Heart right ventricle (tissue), 16 donors: ENCODE measurements around the gene IFNL3. TPM values are rescaled to one million over a fixed set of nuclear protein-coding genes. Genes with fewer than 3 reads are reported as not detected.
"Not testable (repeated sequence)": the region's sequence is repeated elsewhere in the genome, so short reads cannot be mapped to it uniquely, and the experiment has no call there.

ENCODE experiments used
- ATAC-seq, 8 donors: fragments of 200-7000 bp; cut with Tn5 transposase; one replicate each; pipeline ENCODE4 v1.9.1; 2020; ENCODE audit warnings: mild to moderate bottlenecking in 8 of 8, moderate library complexity in 8 of 8, moderate number of reproducible peaks in 1 of 8
- DNase-seq, 2 donors: peaks; one replicate each; pipeline ENCODE4 v3.0.0-alpha.2; 2020
- H3K27ac ChIP-seq, 10 donors: fragments of 200-600 bp; sonication (generic) in 2 of 10; one replicate each; pipeline versions ENCODE4 v1.5.0 to v1.8.0; 2020 to 2022; ENCODE audit warnings: mild to moderate bottlenecking in 3 of 10
- H3K27me3 ChIP-seq, 7 donors: fragments of 200-600 bp; one replicate each; pipeline ENCODE4 v1.8.0; 2021 to 2022; ENCODE audit warnings: mild to moderate bottlenecking in 2 of 7
- H3K36me3 ChIP-seq, 9 donors: fragments of 200-600 bp; sonication (generic) in 1 of 9; one replicate each; pipeline versions ENCODE4 v1.5.0 to v1.8.0; 2020 to 2022; ENCODE audit warnings: mild to moderate bottlenecking in 2 of 9
- H3K4me1 ChIP-seq, 9 donors: fragments of 200-600 bp; sonication (generic) in 1 of 9; one replicate each; pipeline versions ENCODE4 v1.5.0 to v1.8.0; 2020 to 2022; ENCODE audit warnings: mild to moderate bottlenecking in 4 of 9
- H3K4me3 ChIP-seq, 10 donors: fragments of 200-600 bp; sonication (generic) in 2 of 10; one replicate each; pipeline versions ENCODE4 v1.5.0 to v1.8.0; 2020 to 2022; ENCODE audit warnings: mild to moderate bottlenecking in 7 of 10, moderate library complexity in 2 of 10
- H3K9me3 ChIP-seq, 11 donors: fragments of 200-600 bp in 10 of 11; sonication (generic) in 2 of 11; one replicate each; pipeline versions ENCODE4 v1.5.0 to v1.8.0; 2013 to 2022; ENCODE audit warnings: mild to moderate bottlenecking in 2 of 11, control low read depth in 1 of 11, moderate library complexity in 1 of 11
- WGBS, 2 donors: extraction: QIAGEN DNeasy Blood & Tissue Kit; methylation state at CpG; one replicate each; pipeline ENCODE4 v1.1.7; 2013; ENCODE audit warnings: inconsistent platforms in 1 of 2; 5-methylcytosine and 5-hydroxymethylcytosine counted together
- intact Hi-C, 10 donors: fragments of 100-400 bp; cut with DNase I; formaldehyde crosslinking; loops; one replicate each; pipeline versions ENCODE4 v1.11.1 to v1.14.2; 2022
- polyA plus RNA-seq, 2 donors: library from polyadenylated mRNA; stranded (reverse); fragments of 200-250 nt; gene quantifications; one replicate each; pipeline ENCODE4 v1.2.3, GENCODE V29; 2013
- total RNA-seq, 10 donors: library from RNA; stranded (reverse); fragmentation: NEBNext Ultra II Directional in 3 of 10; extraction: Animal tissue kit (Norgen Biotek cat#: 25700) in 3 of 10; gene quantifications; one replicate each; pipeline versions ENCODE4 v1.2.1 to v1.2.4, GENCODE V29; 2021 to 2023
- TF ChIP-seq, protein P1 (sequence below), 9 donors: fragments of 200-600 bp; sonication (generic) in 2 of 9; IDR thresholded peaks; one replicate each; pipeline versions ENCODE4 v1.5.0 to v1.8.0; 2021 to 2022; ENCODE audit warnings: antibody characterized with exemption in 9 of 9, mild to moderate bottlenecking in 5 of 9, moderate library complexity in 1 of 9
- donor health status: Arrhythmogenic right ventricular cardiomyopathy.
- donor health status: ischemic (EF 13 %, LVEDD 7.1; RV severe dilation, severe dysfunction).
- donor health status: healthy with polysubstance abuse.
- donor health status: DM: no; HTN: yes; CAD: no.
- donor health status: DM: no; HTN: no; CAD: no.
- donor health status: ischemic (EF 25% LVEDD 6.9; RV normal size, moderate dysfunction).
- donor health status: ischemic (EF 25% LVEDD 5.7; RV mildly dilated, moderate dysfunction).
- donor health status: healthy.
- donor health status: DM: yes; HTN: yes; CAD: no.
- donor health status: Ischemic cardiomyopathy.
- donor health status: ischemic (EF 35%, LVEDD 5.7; RV mildly dilated, moderate dysfunction).
- donor health status: nonischemic (EF 11% LVEDD 7.7; RV severe dilation, severe dysfunction).
- donor health status: DM: yes; HTN: yes; CAD: no.
- donor health status: PGD.
- donor health status: ischemic (EF 29% LVEDD 5.4; RV normal size, mild dysfunction).
- donor health status: nonischemic (EF 23%, LVEDD 6.1; RV moderate dilation, normal function).

IFNL3 gene
- total and polyA plus RNA-seq, 12 donors: not detected

DNA sequence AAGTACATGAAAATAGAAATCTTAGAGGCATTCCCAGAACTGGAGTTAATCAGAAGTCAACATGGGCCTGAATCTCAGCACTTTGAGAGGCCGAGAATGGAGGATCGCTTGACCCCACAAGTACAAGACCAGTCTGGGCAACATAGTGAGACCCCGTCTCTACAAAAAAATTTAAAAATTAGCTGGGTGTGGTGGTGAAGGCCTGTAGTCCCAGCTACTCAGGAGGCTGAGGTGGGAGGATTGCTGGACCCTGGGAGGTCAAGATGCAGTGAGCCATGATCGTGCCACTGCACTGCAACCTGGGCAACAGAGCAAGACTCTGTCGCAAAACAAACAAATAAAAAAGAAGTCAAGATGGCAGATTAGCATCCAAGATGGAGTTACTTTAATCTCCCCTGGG, 31.9 kb upstream of the IFNL3 start:
- TF ChIP-seq, protein P1, sequence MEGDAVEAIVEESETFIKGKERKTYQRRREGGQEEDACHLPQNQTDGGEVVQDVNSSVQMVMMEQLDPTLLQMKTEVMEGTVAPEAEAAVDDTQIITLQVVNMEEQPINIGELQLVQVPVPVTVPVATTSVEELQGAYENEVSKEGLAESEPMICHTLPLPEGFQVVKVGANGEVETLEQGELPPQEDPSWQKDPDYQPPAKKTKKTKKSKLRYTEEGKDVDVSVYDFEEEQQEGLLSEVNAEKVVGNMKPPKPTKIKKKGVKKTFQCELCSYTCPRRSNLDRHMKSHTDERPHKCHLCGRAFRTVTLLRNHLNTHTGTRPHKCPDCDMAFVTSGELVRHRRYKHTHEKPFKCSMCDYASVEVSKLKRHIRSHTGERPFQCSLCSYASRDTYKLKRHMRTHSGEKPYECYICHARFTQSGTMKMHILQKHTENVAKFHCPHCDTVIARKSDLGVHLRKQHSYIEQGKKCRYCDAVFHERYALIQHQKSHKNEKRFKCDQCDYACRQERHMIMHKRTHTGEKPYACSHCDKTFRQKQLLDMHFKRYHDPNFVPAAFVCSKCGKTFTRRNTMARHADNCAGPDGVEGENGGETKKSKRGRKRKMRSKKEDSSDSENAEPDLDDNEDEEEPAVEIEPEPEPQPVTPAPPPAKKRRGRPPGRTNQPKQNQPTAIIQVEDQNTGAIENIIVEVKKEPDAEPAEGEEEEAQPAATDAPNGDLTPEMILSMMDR (IDR thresholded peaks at IDR 0.05): no peak
- H3K36me3 ChIP-seq: no peaks in the 10 kb centered on the region
- WGBS, 2 donors: 89 to 93% methylated on average over 5 of the region's 5 CpGs
- no peaks in the 10 kb centered on the region for H3K4me1 ChIP-seq
- intact Hi-C loops: no loop called here
- H3K9me3 ChIP-seq: peaks cover 0 to 11% (median 0%) of the 10 kb centered on the region in 11 donors
- ATAC-seq: no peak
- DNase-seq: no peak
- no peak overlapping the region for H3K27ac ChIP-seq
- H3K4me3 ChIP-seq: no peak overlapping the region
- H3K27me3 ChIP-seq: peaks cover 0 to 48% (median 14%) of the 10 kb centered on the region in 7 donors

DNA sequence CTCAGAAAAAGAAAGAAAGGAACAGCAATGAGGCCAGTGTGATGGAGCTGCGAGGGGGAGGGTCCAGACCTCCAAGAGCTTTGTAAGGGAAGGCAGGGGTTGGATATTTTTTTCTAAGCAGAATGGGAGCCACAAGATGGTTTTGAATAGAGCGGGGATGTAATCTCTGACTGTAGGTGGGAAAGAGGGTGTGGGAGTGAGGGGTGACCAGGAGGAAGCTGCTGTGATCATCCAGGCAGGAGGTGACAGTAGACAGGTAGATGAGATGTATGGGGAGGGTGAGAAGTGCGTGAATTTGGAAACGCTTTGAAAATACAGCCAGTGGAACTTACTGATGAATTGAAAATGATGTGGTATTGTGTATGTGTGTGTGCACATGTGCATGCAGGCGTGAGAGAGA, 30.8 kb upstream of the IFNL3 start:
- Histone ChIP-seq H3K4me3 (no peak overlapping the region), H3K27ac (no peak overlapping the region), H3K36me3 (no peaks in the 10 kb centered on the region), H3K9me3 (no peaks in the 10 kb centered on the region), H3K4me1 (no peaks in the 10 kb centered on the region), H3K27me3 (peaks cover 0 to 59% (median 16%) of the 10 kb centered on the region in 7 donors)
- ATAC-seq (no peak), DNase-seq (no peak)
- intact Hi-C loops: no loop called here
- WGBS, 2 donors: 80 to 82% methylated on average over 5 of the region's 5 CpGs
- TF ChIP-seq, protein P1 (IDR thresholded peaks at IDR 0.05): no peak

- 83 to 86% methylated on average over 5 of the region's 5 CpGs for WGBS, 2 donors
- DNase-seq, H3K36me3 ChIP-seq, H3K4me3 ChIP-seq, H3K4me1 ChIP-seq, H3K27ac ChIP-seq, H3K9me3 ChIP-seq, ATAC-seq, intact Hi-C loops: not testable (repeated sequence)
- peaks cover 0 to 70% (median 27%) of the 10 kb centered on the region in 7 donors for H3K27me3 ChIP-seq
Observed at GRCh38 chr19:39273859-39274258, 29.1 kb upstream of the IFNL3 start.

- intact Hi-C loops: no loop called here
- no peaks in the 10 kb centered on the region for H3K36me3 ChIP-seq
- WGBS, 2 donors: 73% methylated on average over 9 of the region's 9 CpGs
- H3K27ac ChIP-seq: no peak overlapping the region
- peaks cover 0 to 4% (median 0%) of the 10 kb centered on the region in 9 donors for H3K4me1 ChIP-seq
- DNase-seq: no peak
- H3K9me3 ChIP-seq: no peaks in the 10 kb centered on the region
- TF ChIP-seq, protein P1 (IDR thresholded peaks at IDR 0.05): no peak
- no peak for ATAC-seq
- no peak overlapping the region for H3K4me3 ChIP-seq
- H3K27me3 ChIP-seq: peaks cover 0 to 64% (median 34%) of the 10 kb centered on the region in 7 donors
Observed at GRCh38 chr19:39270036-39270871, 25.4 kb upstream of the IFNL3 start.

GRCh38 chr19:39269369-39269768, 24.6 kb upstream of the IFNL3 start:
- H3K27ac ChIP-seq, H3K4me3 ChIP-seq, H3K9me3 ChIP-seq, H3K4me1 ChIP-seq, ATAC-seq, H3K36me3 ChIP-seq, DNase-seq, intact Hi-C loops: not testable (repeated sequence)
- WGBS, 2 donors: 67 to 76% methylated on average over 10 of the region's 10 CpGs
- peaks cover 6 to 69% (median 42%) of the 10 kb centered on the region in 7 donors for H3K27me3 ChIP-seq

DNA sequence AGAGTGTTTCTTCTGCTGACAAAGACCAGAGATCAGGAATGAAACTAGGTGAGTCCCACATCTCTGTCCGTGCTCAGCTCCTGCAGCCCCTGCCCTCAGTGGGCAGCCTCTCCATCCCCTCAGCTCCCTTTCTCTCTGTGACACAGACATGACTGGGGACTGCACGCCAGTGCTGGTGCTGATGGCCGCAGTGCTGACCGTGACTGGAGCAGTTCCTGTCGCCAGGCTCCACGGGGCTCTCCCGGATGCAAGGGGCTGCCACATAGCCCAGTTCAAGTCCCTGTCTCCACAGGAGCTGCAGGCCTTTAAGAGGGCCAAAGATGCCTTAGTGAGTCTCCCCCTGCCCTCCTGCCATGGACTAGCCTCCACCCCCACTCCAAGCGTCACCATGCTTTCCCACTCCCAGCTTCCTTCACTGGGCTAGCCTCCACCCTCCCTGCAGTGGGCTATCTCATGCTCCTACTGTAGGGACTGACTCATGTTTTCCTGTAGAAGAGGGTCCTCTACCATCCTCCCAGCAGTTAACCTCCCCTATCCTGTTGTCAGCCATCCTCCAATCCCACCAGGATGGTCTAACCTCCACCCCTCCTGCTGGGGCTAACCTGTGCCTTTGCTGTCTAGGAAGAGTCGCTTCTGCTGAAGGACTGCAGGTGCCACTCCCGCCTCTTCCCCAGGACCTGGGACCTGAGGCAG, 23.9 kb upstream of the IFNL3 start:
- H3K9me3 ChIP-seq, DNase-seq, H3K4me1 ChIP-seq, H3K27ac ChIP-seq, H3K36me3 ChIP-seq, intact Hi-C loops, H3K4me3 ChIP-seq: not testable (repeated sequence)
- peak in 1 of 8 donors; percentile 9 for ATAC-seq
- WGBS, 2 donors: 64 to 68% methylated on average over 10 of the region's 10 CpGs
- H3K27me3 ChIP-seq: peaks cover 13 to 69% (median 49%) of the 10 kb centered on the region in 7 donors

- intact Hi-C loops, H3K36me3 ChIP-seq, H3K9me3 ChIP-seq, ATAC-seq, DNase-seq, H3K4me3 ChIP-seq, H3K4me1 ChIP-seq, H3K27ac ChIP-seq: not testable (repeated sequence)
- peaks cover 14 to 71% (median 55%) of the 10 kb centered on the region in 7 donors for H3K27me3 ChIP-seq
- WGBS, 2 donors: no CpG with 5 or more reads among the region's 1 CpG
Observed at GRCh38 chr19:39268085-39268484, 23.3 kb upstream of the IFNL3 start, which contains the start of gene IFNL2. IFNL2 (plus strand) TSS chr19:39268396; CDS start chr19:39268569, 173 bp downstream.
